Kidney capillary endothelial cell (primary cell): Measurements from ENCODE around the gene GLIS2.
"Not testable (repeated sequence)": the region's sequence is repeated elsewhere in the genome, so short reads cannot be mapped to it uniquely, and the experiment has no call there.

Experiments used
- DNase-seq: peaks from one replicate; pipeline ENCODE4 v3.0.0-alpha.2; 2018; ENCODE audit warnings: low spot score

GLIS2 gene

GRCh38 chr16:4336701-4337539 is 21.1 kb downstream of the GLIS2 start:
- DNase-seq, result no peak

- DNase-seq, result no peak
These were observed 21.7 kb downstream of the GLIS2 start for GRCh38 chr16:4337540-4338088.

GRCh38 chr16:4338125-4338582 is 22.3 kb downstream of the GLIS2 start:
- no peak for DNase-seq

GRCh38 chr16:4338712-4339299 is 22.9 kb downstream of the GLIS2 start:
- DNase-seq, result no peak

- no peak for DNase-seq
These were observed 23.6 kb downstream of the GLIS2 start for GRCh38 chr16:4339455-4339854.

GRCh38 chr16:4339909-4340308 is 24.0 kb downstream of the GLIS2 start:
- DNase-seq, result no peak

GRCh38 chr16:4340443-4340842 is 24.6 kb downstream of the GLIS2 start:
- no peak for DNase-seq

- DNase-seq, result no peak
These were observed 25.4 kb downstream of the GLIS2 start for GRCh38 chr16:4341250-4341649.

GRCh38 chr16:4342866-4343744 is 27.2 kb downstream of the GLIS2 start:
- DNase-seq, result no peak

GRCh38 chr16:4344300-4344982 is 28.6 kb downstream of the GLIS2 start:
- not testable (repeated sequence) for DNase-seq

GRCh38 chr16:4344983-4345835 is 29.3 kb downstream of the GLIS2 start:
- DNase-seq, result no peak

GRCh38 chr16:4345836-4346781 is 30.2 kb downstream of the GLIS2 start:
- no peak for DNase-seq

GRCh38 chr16:4347010-4347409 is 31.1 kb downstream of the GLIS2 start:
- DNase-seq, result no peak

GRCh38 chr16:4347765-4348509 is 32.1 kb downstream of the GLIS2 start:
- no peak for DNase-seq

- no peak for DNase-seq
These were observed 33.5 kb downstream of the GLIS2 start for GRCh38 chr16:4349332-4349731.

- DNase-seq, result no peak
These were observed 34.5 kb downstream of the GLIS2 start for GRCh38 chr16:4350365-4350786.

GRCh38 chr16:4350787-4351659 is 35.2 kb downstream of the GLIS2 start, which contains the start of gene PAM16:
TSS of gene PAM16 (minus strand) at chr16:4351321. CDS start at chr16:4351234, 87 bp downstream.
- peak; percentile 91 for DNase-seq

- no peak for DNase-seq
These were observed 36.0 kb downstream of the GLIS2 start for GRCh38 chr16:4351880-4352279.
